ENCODE measurements around the gene ZNF598. TPM values are rescaled to one million over a fixed set of nuclear protein-coding genes. Genes with fewer than 3 reads are reported as not detected.

Gene ZNF598
- total RNA-seq, 1 donor from 2014 or later = 48.8 TPM

- no peak for TF ChIP-seq CTCF (conservative IDR thresholded peaks at IDR 0.05; ENCODE audit: low read depth, low read length)
- no peak overlapping the region for H3K4me3 ChIP-seq (ENCODE audit: low read depth, low read length)
- DNase-seq (ENCODE audit: low read depth) = no peak
Observed at GRCh38 chr16:1992704-1993317, 16.8 kb downstream of the ZNF598 start.

GRCh38 chr16:1991948-1992703 is 17.5 kb downstream of the ZNF598 start:
- no peak for TF ChIP-seq CTCF (conservative IDR thresholded peaks at IDR 0.05; ENCODE audit: low read depth, low read length)
- peak overlapping the region; percentile 26 for H3K4me3 ChIP-seq (ENCODE audit: low read depth, low read length)
- DNase-seq (ENCODE audit: low read depth) = no peak

- no peak for TF ChIP-seq CTCF (conservative IDR thresholded peaks at IDR 0.05; ENCODE audit: low read depth, low read length)
- peak overlapping the region; percentile 26 for H3K4me3 ChIP-seq (ENCODE audit: low read depth, low read length)
Observed at GRCh38 chr16:1991588-1991947, 18.1 kb downstream of the ZNF598 start.

GRCh38 chr16:1991135-1991551 is 18.5 kb downstream of the ZNF598 start:
- DNase-seq (ENCODE audit: low read depth) = no peak
- TF ChIP-seq CTCF (conservative IDR thresholded peaks at IDR 0.05; ENCODE audit: low read depth, low read length) = no peak
- H3K4me3 ChIP-seq (ENCODE audit: low read depth, low read length) = no peak overlapping the region

More at GRCh38 chr16:1991588-1991947, 18.1 kb downstream of the ZNF598 start:
- DNase-seq (ENCODE audit: low read depth) = no peak

DNA sequence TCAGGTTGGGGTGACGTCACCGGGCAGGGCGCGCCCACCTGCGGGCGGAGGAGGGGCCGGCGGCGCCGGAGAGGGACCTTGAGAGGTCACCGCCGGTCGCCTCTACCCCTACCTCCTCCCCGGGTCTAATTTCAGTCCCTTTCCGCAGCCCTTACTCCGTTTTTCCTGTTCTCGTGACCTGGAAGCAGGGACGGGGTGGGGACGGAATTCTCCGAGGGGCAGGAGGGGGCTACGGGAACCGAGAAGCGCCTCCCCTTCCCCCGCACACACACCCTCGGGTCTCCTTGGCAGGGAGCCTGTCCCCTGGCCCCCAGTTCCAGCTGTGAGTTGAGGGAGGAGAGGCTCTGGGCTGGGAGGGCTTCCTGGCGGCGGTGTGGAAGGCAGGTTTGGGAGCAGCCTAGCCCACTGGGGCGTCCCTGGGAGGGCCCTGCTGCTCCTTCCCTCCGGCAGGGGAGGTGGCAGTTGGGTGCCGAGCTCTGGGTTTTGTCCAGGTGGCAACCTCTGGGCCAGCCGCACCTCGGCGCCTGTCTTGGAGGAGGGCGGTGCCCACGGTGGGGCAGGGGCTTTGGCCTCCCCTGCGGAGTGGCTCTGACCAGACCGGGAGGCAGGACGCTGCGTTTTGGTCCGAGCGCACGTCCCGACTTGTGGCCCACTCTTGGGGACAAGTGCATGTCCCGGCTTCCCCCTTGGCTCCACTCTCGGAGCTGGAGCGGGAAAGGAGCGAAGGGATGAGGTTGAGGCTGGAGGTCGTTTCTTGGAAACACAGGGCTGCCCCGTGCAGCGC is 19.1 kb downstream of the ZNF598 start:
- H3K4me3 ChIP-seq (ENCODE audit: low read depth, low read length) = peak overlapping the region; percentile 40
- no peak for DNase-seq (ENCODE audit: low read depth)
- TF ChIP-seq CTCF (conservative IDR thresholded peaks at IDR 0.05; ENCODE audit: low read depth, low read length) = no peak

DNA sequence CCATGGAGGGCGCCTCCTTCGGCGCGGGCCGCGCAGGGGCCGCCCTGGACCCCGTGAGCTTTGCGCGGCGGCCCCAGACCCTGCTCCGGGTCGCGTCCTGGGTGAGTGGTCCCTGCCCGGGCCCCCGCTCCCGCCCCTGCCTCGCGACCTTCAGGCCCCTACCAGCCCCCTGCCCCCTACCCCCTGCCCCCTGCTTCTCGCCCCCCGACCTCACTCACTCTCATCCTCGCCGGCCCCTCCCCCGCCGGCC is 19.6 kb downstream of the ZNF598 start:
- DNase-seq (ENCODE audit: low read depth) = no peak
- H3K4me3 ChIP-seq (ENCODE audit: low read depth, low read length) = no peak overlapping the region
- TF ChIP-seq CTCF (conservative IDR thresholded peaks at IDR 0.05; ENCODE audit: low read depth, low read length) = no peak
